Measurements from ENCODE around the gene DPH1.
A peak's percentile ranks its signal among the peaks of the same experiment; 100 is the strongest.

DPH1 gene

DNA sequence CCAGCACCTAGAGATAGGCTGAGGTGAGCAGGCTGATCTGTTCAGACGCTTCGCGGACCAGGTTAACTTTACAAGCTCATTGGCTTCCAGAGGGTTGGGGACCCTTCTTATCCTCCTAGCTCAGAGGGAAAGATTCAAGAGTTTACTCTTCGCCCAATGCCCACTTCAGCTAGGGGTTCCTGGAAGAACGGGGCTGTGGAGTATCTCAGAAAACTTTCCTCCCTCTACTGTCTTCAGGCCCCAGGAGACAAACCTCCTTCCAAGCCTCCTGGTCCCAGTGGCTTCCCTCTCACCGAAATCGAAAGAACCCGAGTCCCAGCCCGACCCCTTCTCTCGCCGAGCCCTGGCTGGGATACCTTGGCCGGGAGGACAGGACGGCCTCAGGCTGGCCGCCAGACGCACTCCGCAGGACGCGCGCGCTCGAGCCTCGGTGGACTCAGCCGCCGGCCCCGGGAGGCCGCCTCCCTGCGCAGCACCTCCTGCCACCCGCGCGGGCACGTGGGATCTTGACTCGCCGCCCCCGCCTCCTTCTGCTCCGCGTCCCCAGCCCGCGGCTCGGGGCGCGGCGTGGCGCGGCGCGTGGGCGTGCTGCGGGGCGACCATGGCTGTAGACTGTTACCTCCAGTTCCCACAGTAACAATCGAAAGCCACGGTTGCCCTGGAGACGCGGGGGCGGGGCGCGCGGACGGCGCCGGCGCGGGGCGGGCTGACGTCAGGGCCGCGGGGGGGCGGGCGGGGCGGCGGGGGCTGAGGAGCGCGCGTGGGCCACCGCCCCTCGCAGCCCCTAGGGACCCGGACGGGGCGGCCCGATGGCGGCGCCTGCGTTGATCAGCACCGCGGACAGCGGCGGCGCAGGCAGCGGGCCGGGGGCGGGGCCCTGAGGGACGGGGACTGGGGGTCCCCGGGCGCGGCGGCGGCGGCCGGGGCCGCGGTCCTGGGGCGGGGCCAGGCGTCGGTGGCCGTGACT, 19.7 kb downstream of the DPH1 start:
- DNase-seq, result peak in 54 of 56 donors; percentile 18 to 88 (median 66)

DNA sequence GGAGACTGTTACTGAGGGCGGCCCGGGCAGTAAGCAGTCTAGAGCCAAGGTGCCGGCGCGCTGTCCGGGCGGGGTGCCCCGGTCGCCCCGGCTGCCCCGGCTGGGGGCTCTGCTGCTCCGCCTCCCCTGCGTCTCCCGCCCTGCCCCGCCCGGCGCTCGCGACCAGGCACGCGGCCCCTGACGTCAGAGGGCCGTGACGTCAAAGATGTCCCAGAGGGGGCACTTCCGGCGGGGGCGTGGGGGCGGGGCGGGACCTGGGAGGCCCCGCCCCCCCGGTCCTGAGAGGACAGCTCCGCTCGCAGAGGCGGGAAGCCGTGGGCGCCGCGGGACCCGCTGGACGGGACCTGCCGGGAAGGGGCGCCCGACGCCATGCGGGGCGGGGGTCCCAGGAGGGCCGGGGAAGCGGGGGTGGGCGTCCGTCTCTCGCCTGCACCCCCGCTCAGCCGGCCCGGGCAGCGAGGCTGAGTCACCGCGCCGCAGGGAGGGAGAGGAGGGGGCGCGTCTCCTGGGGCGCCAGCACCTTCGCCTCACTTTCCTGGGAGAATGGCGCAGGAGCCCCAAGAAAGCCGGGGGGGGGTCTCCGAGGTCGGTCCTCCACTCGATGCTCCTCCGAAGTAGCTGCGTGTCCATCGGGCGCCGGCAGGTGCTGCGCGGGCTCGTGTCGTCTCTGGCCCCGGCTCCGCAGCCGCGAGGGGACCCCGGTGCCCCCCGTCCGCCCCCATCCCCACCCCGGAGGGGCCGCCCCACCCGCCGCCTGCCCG, 20.5 kb downstream of the DPH1 start:
- peak in 41 of 56 donors; percentile 7 to 82 (median 55) for DNase-seq

DNA sequence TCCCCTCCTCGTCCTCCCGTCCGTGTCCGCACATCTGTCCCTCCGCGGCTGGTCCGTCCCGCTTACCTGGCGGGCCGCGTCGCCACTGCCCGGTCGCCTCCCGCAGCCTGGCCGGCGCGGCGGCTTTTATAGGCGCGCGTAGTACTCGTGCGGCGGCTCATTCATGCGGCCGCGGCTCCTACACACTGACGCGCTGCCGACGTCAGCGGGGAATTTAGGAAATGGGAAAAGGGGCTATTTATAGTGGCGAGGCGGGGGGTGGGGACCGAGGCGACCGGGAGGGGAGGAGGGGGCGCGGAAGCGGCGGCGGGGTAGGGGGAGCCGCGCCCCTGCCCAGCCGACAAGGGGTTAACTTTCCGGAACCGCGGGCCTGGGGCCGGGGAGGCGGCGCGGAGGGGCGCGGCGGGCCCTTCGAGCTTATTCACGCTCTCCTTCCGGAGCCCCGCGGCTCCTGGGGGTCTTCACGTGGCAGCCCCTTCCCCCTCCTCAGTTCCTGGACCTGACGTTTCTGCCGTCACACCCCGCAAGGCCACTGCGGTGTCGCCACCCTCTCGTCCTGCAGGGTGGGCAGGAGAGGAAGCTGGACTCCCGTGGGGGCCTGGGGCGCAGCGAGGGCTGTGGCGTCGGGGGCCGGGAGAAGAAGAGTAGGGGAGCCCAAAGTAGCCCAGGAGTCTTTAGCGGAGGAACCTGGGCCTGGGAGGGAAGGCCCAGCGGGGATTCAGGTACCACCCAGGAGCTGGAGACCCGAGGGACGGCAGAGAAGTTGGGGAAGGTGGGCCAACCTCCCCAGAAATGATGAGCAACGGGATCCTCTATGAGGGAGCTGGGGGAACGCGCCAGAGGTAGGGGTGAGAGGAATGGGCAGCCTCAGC, 21.3 kb downstream of the DPH1 start:
- peak in 14 of 56 donors; percentile 17 to 63 (median 36) for DNase-seq

DNA sequence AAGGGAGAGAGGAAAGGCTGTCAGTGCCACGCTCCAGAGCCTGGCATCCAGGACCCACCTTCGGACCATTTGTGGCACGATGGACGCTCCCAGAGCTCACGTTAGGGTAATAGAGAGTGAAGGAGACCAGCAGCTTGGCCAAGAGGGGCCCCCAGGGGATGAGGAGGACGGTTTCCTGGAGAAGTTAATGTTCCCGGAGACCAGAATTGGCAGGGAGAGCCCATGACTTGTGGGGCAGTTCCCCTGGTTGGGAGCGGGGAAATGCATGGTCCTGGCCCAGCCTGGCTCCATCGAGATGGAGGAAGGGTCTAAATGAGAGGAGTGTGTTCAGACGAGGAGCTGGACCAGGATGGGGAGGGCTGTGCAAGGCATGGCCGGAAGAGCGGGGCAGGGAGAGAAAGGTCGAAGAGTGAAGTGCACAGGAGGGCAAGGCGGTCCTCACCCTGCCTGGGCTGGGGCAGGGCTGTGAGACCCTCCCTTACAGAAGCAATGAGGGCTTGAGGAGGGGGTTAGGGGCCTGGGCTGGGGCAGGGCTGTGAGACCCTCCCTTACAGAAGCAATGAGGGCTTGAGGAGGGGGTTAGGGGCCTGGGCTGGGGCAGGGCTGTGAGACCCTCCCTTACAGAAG, 22.1 kb downstream of the DPH1 start:
- DNase-seq, result no peak

DNA sequence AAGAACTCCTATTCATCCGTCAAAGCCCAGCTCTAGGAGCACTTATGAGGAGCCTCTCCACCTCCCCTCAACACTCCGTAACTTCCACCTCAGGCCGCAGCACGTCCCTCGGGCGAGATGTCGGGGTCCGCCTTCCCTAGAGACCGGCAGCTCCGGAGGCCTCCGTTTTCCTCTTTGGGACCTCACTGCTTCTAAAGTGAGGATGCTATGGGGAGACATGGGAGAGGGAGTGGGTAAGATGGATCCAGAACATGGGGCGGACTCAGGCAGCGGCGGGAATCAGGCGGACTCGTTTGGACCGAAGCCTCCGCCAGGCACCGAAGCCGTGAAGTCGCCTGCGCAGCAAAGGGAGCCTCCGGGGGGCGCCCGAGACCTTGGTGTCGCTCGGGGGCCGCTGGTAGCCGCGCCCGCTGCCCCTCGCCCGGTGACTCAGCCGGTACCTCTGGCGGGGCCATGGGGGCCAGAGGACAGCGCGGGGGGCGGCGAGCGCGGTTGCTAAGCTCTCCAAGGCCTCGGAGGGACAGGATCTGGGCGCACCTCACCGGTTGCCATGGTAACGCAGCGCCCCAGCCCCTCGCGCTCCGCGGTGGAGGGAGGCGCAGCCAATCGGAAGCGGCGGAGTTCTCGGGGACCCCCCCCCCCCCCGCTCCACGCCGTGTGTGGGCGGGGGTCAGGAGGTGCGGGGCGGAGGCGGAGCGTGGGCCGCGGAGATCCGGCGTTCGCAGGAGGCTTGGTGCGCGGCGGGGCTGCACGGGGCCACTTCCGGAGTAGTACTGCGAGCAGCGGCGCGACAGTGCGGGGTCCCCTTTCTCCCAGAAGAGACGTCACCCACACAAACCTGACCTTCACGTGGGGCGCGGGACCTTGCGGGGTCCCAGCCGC, 23.7 kb downstream of the DPH1 start:
- peak in 47 of 56 donors; percentile 13 to 85 (median 54) for DNase-seq

DNA sequence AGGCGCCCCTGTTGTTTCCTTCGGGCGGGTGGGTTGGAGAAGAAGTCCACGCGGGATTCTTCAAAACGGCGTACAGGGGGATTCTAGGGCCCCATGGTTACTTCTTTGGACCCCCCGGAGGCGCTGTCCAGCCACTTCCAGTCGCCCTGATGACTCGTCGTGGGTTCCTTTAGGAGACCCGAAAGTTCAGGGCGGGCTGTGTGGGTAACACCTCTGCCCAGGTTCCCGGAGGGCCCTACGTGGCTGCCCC, 24.2 kb downstream of the DPH1 start:
- DNase-seq, result peak in 1 of 56 donors; percentile 44

DNA sequence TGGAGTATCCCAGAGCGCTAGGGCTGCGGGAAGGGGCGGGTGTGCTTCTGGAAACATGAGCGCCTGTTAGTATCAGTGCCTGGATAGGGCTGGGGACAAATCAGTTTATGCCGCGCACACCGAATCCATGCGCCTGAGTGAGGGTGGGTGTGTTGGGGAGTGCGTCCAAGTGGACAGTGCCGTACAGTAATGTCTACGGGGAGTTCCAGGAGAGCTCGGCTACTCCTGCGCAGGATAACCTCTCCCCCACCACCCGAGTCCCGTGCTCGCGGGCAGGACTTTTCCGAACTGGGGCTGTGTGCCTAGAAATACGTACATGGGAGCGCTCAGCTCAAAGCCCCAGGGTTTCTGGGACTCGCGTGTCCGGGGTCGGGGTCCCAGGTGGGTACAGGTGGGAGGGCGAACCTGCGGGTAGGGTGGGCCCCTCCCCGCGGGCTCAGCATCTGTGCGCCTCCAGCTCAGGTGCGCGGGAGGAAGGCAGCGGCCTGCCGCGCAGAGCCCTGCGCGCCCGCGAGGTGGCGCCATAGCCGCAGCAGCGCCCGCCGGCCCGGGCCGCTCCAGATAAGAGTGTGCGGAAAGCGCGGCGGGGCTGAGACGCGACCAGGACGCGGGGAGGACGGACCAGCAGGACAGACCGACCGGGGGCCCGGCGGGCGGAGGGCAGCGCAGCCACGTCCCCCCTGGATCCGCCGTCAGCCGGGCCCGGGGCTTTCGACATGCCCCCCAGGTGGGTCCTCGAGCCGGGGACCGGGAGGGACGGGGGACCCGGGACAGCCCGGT, 24.7 kb downstream of the DPH1 start, which contains the start of gene HIC1:
HIC1 (plus strand) TSS at position 592 of the 780 bp plus-strand sequence. CDS start 1,588 bp downstream, outside the sequence.
- peak in 45 of 56 donors; percentile 10 to 71 (median 45) for DNase-seq

DNA sequence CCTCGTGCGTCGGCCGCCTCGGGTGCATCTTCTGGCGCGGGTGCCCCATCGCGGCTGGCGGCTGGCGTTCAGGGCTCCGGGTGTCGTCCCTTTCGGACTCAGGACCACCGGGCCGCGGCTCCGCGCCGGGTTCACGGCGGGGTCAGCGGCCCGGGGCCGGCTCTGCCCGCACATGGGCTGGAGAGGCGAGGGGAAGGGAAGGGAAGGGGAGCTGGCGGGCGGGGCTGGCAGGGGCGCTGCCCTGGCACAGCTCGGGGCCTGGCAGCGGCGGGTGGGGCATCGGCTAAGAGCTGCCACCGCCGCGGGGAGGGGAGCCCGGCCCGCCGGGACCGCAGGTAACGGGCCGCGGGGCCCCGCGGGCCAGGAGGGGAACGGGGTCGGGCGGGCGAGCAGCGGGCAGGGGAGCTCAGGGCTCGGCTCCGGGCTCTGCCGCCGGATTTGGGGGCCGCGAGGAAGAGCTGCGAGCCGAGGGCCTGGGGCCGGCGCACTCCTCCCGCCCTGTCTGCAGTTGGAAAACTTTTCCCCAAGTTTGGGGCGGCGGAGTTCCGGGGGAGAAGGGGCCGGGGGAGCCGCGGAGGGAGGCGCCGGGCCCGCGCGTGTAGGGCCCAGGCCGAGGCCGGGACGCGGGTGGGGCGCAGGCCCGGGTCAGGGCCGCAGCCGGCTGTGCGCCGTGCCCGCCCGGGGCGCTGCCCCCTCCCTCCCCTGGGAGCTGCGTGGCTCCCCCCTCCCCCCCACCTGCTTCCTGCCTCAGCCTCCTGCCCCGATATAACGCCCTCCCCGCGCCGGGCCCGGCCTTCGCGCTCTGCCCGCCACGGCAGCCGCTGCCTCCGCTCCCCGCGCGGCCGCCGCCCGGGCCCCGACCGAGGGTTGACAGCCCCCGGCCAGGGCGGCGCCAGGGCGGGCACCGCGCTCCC, 25.6 kb downstream of the DPH1 start:
- DNase-seq, result no peak

DNA sequence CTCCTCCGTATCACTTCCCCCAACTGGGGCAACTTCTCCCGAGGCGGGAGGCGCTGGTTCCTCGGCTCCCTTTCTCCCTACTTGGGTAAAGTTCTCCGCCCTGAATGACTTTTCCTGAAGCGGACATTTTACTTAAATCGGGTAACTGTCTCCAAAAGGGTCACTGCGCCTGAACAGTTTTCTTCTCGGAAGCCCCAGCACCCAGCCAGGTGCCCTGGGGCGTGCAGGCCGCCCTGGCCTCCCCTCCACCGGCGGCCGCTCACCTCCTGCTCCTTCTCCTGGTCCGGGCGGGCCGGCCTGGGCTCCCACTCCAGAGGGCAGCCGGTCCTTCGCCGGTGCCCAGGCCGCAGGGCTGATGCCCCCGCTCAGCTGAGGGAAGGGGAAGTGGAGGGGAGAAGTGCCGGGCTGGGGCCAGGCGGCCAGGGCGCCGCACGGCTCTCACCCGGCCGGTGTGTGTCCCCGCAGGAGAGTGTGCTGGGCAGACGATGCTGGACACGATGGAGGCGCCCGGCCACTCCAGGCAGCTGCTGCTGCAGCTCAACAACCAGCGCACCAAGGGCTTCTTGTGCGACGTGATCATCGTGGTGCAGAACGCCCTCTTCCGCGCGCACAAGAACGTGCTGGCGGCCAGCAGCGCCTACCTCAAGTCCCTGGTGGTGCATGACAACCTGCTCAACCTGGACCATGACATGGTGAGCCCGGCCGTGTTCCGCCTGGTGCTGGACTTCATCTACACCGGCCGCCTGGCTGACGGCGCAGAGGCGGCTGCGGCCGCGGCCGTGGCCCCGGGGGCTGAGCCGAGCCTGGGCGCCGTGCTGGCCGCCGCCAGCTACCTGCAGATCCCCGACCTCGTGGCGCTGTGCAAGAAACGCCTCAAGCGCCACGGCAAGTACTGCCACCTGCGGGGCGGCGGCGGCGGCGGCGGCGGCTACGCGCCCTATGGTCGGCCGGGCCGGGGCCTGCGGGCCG, 26.5 kb downstream of the DPH1 start:
- DNase-seq, result no peak

DNA sequence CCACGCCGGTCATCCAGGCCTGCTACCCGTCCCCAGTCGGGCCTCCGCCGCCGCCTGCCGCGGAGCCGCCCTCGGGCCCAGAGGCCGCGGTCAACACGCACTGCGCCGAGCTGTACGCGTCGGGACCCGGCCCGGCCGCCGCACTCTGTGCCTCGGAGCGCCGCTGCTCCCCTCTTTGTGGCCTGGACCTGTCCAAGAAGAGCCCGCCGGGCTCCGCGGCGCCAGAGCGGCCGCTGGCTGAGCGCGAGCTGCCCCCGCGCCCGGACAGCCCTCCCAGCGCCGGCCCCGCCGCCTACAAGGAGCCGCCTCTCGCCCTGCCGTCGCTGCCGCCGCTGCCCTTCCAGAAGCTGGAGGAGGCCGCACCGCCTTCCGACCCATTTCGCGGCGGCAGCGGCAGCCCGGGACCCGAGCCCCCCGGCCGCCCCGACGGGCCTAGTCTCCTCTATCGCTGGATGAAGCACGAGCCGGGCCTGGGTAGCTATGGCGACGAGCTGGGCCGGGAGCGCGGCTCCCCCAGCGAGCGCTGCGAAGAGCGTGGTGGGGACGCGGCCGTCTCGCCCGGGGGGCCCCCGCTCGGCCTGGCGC, 27.3 kb downstream of the DPH1 start:
- no peak for DNase-seq

DNA sequence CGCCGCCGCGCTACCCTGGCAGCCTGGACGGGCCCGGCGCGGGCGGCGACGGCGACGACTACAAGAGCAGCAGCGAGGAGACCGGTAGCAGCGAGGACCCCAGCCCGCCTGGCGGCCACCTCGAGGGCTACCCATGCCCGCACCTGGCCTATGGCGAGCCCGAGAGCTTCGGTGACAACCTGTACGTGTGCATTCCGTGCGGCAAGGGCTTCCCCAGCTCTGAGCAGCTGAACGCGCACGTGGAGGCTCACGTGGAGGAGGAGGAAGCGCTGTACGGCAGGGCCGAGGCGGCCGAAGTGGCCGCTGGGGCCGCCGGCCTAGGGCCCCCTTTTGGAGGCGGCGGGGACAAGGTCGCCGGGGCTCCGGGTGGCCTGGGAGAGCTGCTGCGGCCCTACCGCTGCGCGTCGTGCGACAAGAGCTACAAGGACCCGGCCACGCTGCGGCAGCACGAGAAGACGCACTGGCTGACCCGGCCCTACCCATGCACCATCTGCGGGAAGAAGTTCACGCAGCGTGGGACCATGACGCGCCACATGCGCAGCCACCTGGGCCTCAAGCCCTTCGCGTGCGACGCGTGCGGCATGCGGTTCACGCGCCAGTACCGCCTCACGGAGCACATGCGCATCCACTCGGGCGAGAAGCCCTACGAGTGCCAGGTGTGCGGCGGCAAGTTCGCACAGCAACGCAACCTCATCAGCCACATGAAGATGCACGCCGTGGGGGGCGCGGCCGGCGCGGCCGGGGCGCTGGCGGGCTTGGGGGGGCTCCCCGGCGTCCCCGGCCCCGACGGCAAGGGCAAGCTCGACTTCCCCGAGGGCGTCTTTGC, 28.0 kb downstream of the DPH1 start:
- no peak for DNase-seq

DNA sequence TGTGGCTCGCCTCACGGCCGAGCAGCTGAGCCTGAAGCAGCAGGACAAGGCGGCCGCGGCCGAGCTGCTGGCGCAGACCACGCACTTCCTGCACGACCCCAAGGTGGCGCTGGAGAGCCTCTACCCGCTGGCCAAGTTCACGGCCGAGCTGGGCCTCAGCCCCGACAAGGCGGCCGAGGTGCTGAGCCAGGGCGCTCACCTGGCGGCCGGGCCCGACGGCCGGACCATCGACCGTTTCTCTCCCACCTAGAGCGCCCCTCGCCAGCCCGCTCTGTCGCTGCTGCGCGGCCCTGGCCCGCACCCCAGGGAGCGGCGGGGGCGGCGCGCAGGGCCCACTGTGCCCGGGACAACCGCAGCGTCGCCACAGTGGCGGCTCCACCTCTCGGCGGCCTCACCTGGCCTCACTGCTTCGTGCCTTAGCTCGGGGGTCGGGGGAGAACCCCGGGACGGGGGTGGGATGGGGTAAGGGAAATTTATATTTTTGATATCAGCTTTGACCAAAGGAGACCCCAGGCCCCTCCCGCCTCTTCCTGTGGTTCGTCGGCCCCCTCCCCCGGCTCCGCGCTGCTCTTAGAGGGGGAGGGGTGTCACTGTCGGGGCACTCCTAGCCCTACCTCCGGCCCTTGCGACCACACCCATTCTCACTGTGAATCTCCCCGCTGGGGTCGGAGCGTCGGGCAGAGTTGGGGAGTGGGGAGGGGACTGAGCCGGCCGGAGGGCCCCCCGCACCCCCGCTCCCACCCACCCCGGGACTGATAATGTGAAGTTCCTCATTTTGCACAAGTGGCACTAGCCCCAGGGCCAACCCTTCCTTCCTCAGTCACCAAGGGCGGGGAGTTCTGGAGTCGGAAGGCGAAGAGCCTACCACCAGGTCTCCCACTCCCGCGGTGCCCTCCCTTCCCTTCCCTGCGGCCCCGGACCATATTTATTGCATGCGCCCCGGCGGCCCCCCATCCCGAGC, 28.9 kb downstream of the DPH1 start:
- peak in 6 of 56 donors; percentile 7 to 41 (median 17) for DNase-seq

DNA sequence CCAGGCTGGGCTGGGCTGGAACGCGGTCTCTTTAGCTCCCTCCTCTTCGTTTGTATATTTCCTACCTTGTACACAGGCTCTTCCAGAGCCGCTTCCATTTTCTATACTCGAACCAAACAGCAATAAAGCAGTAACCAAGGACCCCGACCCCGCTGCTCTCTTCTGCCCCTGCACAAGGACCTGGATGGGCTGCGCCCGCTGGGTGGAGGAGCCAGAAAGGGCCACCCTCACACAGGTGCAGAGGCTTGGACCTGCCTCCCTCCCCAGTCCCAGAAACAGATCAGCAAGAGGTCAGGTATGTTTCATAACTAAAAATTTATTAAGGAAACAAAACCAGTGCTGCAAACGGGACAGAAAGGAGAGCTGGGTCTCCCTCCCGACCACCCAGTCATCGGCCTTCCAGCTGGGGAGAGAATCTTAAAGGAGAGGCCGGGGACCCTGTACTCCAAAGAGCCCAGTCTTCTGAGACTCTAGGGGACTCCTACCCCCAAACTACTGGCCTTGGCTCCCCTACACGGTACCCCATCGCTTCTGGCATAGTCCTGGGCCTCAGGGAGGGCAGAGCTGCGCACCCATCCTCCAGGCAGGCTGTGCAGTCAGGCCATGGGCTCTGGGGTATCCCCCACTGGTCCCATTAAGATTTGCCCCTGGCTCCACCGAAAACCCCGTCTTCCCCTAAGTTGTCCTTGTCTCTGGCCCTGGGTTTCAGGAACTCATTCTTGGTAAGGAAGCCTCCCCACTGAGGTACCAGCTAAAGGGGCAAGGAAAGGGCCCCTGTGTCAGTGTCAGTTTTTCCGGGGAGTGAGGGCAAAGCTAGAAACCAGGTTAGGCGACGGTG, 29.8 kb downstream of the DPH1 start:
- DNase-seq, result no peak

Measured in nucleus accumbens (tissue), 56 donors.